TTC549 (cell line): ENCODE data around the gene PTGIR.

Source experiments
- FAIRE-seq: peaks from 2 replicates; lab custom pipeline; 2012; peaks lifted over from hg19 to GRCh38; lab: Jason Lieb, UNC

The PTGIR gene

GRCh38 chr19:46614114-46614722 is 10.7 kb downstream of the PTGIR start:
- no peak for FAIRE-seq

DNA sequence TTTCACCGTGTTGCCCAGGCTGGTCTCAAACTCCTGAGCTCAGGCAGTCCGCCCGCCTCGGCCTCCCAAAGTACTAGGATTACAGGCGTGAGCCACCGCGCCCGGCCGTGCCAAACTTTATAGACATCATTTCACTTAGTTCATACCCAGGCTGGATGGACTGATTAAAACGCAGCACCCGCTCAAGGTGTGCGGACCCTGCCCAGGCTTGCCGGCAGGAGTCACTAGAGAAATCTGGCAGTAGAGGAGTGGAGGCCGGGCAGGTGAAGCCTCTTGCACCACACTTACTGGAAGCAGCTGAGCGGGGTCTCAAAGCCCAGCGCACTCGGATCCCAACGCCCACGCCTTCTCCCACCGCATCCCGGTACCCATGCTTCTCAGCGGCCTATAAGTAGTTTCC is 11.4 kb downstream of the PTGIR start:
- no peak for FAIRE-seq

DNA sequence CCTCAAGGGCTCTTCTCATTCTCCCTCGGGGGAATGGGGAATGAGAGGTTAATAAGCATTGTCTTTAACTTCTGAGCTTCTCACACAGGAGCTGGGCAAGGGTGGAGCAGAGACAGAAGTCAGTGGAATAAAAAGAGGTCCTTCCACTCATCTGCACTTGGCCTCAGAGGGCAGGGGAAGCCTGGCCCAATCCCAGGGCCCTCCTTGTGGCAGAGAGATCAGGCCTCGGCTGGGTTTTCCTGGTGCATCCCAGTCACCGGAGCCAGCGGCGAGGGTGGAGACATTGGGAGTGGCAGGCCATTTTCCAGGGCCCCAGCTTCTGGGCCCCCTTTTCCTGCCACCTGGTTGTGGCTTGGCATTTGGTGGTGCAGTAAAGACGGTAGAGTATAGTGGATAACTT is 13.1 kb downstream of the PTGIR start:
- FAIRE-seq, result no peak

DNA sequence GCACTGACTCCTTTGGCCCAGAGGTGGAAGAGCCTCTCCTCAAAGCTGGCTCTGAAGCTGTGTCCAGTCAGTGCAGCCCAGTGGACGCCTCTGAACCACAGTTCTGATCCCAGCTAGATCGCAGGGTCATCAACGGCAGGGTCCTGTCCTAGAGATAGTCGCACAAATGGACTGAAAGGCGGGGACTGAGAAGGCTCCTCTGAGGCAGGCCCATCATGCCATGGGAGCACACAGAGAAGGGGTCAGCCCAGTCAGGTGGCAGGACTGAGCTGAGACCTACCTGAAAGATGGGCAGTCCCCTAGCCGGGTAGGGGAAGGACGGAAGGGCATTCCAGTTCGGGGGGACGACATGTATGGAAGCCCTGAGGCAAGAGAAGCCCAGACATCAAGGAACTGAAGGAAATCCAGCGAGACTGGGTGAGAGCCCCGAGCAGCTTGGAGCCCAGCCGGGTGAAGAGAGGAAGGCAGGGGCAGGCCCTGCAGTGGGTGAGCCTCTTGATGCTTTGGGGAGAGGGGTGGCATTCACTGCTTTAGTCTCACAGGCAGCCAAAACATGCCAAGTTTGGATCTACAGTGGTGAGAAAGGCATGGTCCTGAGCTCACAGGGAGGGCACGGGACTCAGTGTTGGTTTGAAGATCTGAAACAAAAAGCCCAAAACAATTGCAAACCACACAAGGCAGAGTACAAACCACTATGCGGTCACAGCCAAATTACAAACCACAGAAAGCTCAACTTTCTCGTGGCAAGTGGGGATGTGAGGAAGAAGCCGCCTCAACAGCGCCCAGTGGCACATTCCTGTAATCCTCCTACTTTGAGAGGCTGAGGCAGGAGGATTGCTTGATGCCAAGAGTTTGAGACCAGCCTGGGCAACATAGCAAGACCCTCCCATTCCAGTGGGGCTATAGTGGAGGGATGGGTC is 13.8 kb downstream of the PTGIR start:
- FAIRE-seq, result no peak

GRCh38 chr19:46610413-46610775 is 14.5 kb downstream of the PTGIR start:
- FAIRE-seq, result no peak

GRCh38 chr19:46609511-46610412 is 15.1 kb downstream of the PTGIR start:
- no peak for FAIRE-seq

DNA sequence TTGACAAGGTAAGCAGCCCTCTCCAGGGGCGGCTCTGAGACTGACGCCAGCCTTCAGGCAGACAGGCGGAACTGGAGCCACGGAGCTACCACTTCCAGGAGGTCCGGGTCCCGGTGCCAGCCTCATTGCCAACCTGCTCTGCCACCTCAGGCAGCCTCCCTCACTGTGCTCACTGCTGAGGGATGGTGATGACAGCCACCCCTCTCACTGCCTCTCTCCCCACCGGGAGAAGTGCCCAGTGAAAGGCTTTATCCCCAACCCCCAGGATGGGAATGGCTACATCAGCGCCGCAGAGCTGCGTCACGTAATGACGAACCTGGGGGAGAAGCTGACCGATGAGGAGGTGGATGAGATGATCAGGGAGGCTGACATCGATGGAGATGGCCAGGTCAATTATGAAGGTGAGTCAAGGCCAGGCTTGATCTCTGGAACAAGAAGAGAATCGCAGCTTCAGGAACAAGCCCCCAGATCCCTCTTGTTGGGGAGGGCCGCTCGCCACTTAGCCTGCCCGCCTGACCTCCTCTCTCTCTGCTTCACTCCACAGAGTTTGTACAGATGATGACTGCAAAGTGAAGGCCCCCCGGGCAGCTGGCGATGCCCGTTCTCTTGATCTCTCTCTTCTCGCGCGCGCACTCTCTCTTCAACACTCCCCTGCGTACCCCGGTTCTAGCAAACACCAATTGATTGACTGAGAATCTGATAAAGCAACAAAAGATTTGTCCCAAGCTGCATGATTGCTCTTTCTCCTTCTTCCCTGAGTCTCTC is 16.1 kb downstream of the PTGIR start:
- FAIRE-seq, result no peak

DNA sequence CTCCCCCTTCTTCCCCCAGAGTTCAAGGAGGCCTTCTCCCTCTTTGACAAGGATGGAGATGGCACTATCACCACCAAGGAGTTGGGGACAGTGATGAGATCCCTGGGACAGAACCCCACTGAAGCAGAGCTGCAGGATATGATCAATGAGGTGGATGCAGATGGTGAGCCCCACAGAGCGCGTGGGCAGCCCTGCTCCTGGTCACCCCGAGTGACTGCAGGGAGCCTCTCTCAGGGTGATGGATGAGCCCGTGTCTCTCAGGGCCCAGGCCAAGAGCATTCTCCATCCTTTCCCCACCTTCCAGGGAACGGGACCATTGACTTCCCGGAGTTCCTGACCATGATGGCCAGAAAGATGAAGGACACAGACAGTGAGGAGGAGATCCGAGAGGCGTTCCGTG is 16.7 kb downstream of the PTGIR start:
- no peak for FAIRE-seq

DNA sequence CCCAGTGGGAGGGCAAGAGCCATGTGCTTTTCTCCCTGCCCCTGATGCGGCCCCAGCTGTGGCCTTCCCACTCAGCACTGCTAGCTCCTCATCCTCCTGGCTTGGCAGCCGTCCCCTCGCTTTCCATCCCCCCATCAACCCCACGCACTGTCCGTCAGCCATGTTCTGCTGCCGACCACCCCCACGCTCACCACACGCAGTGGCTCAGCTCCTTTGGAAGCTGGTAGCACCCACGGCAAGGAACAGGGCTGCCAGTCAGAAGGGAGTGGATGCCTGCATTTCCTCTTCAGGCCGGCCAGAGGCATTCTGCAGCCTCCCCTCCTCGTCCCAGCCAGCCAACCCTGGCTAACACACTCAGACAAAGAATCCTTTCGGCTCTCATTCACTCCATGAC is 17.4 kb downstream of the PTGIR start:
- FAIRE-seq, result no peak

DNA sequence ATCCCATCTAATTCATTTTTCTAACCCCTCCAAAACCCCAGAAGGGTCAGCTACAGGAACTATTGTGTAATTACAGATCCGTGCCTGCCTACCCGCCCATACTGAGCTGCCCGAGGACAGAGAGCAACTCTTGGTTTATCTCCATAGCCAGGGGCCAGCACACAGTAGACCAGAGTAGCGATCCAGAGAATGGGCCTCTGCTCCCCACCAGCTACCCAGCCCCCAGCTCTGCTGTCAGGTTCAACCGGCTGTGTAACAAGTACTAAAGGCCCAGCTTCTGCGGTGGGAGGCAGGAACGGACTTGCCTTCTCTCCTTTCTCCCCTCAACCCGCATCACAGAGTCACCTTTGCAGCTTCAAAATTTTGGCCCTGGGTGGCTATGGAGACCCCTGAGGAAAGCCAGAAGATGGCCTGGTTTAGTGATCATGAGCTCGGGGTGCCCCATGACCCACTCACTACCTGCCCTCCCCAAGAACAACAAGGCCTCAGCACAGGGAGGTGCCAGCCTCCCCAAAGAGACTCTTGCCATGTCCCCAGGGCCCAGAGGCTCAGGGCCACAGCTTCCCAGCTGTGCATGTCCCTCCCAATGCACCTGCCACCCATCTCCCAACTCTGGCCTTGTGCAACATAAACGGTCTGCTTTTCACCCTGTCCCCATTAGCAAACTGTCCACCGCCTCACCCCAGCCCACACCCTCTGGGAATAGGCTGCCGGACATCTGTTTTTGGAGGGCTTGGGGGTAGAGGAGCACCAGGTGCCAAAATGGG is 18.0 kb downstream of the PTGIR start:
- no peak for FAIRE-seq

- FAIRE-seq, result no peak
Observed at GRCh38 chr19:46606019-46606418, 18.9 kb downstream of the PTGIR start.

DNA sequence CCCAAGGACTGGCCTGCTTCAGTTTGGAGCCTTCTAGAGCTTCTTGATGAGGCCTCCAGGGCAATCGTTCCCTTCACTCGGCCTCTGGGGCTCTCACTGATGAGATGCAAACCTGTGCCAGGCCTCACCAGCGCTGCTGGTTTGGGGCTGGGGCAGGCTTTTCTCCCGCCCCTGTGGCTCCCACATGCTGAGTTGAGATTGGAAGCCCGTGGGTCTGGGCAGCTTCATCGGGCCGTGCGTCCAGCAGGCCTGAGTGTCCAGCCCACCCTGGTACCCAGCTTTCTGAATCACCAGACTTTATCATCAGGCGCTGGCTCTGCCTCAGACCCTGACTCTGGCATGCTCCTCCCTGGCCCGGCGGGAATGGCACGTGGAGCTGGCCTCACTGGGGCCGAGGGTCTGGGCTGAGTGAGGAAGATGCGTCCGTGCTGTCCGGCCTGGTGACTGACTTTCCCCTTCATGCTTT is 19.5 kb downstream of the PTGIR start:
- FAIRE-seq, result no peak

DNA sequence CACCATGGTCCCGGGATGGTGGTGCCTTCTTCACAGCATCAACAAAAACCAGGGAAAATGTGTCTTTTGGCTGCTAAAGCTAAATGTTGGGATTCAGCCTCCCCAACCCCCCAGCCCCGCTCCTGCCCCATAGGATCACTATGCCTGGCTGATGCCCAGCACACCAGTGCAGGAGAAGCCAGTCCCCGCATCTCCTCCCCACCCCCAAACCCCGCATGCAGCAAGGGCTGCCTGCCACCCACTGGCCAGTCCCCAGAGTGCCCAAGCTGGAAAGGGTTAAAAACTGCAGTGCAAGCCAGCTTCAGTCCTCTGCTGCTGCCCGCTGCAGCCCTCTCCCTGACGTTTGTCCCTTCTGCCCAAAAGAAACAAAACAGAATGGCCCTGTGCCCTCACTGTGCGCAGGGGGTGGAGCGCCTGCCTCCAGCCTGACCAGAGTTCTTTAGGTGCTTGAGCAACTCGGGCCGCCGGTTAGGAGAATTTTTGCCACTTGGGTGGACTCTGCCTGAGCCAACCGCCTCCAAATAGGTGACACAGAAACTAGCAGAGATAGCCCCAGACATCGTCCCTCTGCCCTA is 20.0 kb downstream of the PTGIR start:
- FAIRE-seq, result no peak

DNA sequence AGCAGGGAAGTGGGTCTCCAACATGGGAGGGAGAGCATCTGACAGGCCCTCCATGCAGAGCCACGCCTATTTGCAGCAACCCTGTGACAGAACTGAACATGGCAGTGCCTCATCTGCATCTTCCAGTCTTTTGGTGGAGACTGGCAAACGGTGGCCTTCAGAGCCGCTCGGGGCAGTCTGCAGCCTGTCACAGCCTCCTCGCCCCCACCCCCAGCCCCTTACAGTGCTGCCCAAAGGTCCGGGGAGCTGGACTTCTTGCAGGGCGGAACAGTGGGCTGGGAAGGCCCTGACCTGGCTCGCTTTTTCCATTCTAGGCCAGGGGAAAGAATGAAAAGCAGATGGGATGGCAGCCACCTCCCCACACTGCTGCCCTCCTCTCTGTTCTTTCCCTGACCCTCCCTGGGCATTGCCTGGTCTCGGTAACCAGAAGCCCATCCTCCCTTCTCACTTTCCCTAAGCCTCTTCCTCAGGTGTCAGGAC is 21.1 kb downstream of the PTGIR start:
- no peak for FAIRE-seq

GRCh38 chr19:46603195-46603637 is 21.7 kb downstream of the PTGIR start:
- FAIRE-seq, result no peak

DNA sequence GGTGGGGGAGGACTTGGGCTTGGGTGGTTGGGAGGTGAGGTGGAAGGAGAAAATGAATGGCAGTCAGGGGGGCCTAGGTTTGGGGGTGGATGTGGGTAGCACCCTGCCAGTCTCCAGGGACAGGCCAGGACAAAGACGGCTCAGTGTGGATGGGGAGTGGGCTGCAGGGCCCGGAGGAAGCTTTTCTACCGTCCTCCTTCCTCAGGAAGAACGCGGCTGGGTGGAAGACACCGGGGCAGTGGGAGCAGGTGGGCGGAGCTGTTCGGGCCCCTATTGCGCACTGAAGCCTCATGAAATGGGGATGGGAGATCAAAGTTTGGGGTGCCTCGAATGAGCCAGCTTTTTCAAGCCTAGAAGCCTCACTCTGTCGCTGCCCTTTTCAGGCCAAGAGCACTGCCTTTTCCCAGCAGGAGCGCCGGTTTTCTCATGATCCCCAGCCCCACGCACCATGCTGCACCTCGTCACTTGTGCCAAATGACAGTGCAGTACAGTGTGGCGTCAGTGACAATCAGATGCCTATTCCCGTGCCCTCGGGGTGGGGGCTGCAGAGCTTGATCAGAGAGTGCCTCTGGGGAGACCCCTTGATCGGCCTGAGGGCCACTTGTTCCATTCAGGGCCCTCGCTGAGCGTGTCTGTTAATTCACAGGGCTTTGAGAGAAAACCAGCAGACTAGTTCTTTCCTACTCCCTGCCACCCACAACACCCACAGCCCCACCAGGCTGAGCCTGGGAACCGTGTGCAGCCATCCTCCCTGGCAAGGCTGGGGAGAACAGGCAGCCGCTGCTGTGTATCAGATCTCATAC is 22.3 kb downstream of the PTGIR start:
- FAIRE-seq, result no peak

GRCh38 chr19:46601318-46602224 is 23.3 kb downstream of the PTGIR start, which contains the start of gene CALM3:
Gene CALM3 (plus strand): TSS chr19:46601330. CDS start chr19:46601435, 105 bp downstream.
- FAIRE-seq, result no peak
